Astrocyte (in vitro differentiated cells and primary cell): ENCODE data around the gene SLCO3A1. TPM values are rescaled to one million over a fixed set of nuclear protein-coding genes. Genes with fewer than 3 reads are reported as not detected.

Experiments used
- DNase-seq: peaks from one replicate; pipeline ENCODE4 v3.0.0-alpha.2; 2010; ENCODE audit warnings: low read depth
- FAIRE-seq: peaks from 2 replicates; lab custom pipeline; 2011; peaks lifted over from hg19 to GRCh38; lab: Jason Lieb, UNC
- H2AFZ ChIP-seq: 2 replicates; pipeline ENCODE4 v1.6.0; 2012; ENCODE audit warnings: low read depth, low read length, inconsistent platforms
- H3K27ac ChIP-seq: 2 replicates; pipeline ENCODE4 v1.5.1; 2011; ENCODE audit warnings: low read depth, low read length, inconsistent platforms
- H3K27me3 ChIP-seq: 2 replicates; pipeline ENCODE4 v1.6.0; 2011; ENCODE audit warnings: low read length, inconsistent platforms; ENCODE audit not compliant: insufficient read depth
- H3K36me3 ChIP-seq: 2 replicates; pipeline ENCODE4 v1.5.1; 2011; ENCODE audit warnings: low read length, inconsistent platforms; ENCODE audit not compliant: insufficient read depth
- H3K4me1 ChIP-seq: 2 replicates; pipeline ENCODE4 v1.5.1; 2011; ENCODE audit warnings: low read length, inconsistent platforms; ENCODE audit not compliant: insufficient read depth
- H3K4me2 ChIP-seq: 2 replicates; pipeline ENCODE4 v1.6.0; 2012; ENCODE audit warnings: low read length, inconsistent platforms
- H3K4me3 ChIP-seq: 2 replicates; pipeline ENCODE4 v1.5.1; 2011; ENCODE audit warnings: low read depth, mild to moderate bottlenecking, low read length, inconsistent platforms; ENCODE audit not compliant: insufficient read depth
- H3K79me2 ChIP-seq: 2 replicates; pipeline ENCODE4 v1.6.0; 2012; ENCODE audit warnings: mild to moderate bottlenecking, low read length, inconsistent platforms; ENCODE audit not compliant: insufficient read depth
- H3K9ac ChIP-seq: 2 replicates; pipeline ENCODE4 v1.6.0; 2012; ENCODE audit warnings: mild to moderate bottlenecking, low read length, inconsistent platforms
- H3K9me3 ChIP-seq: 2 replicates; pipeline ENCODE4 v1.5.1; 2012; ENCODE audit warnings: low read depth, mild to moderate bottlenecking, low read length, inconsistent platforms; ENCODE audit not compliant: insufficient read depth
- H4K20me1 ChIP-seq: 2 replicates; pipeline ENCODE4 v1.6.0; 2012; ENCODE audit warnings: low read length, inconsistent platforms; ENCODE audit not compliant: insufficient read depth
- H3K27ac Mint-ChIP-seq: one replicate; pipeline ENCODE4 v1.8.0; 2021; ENCODE audit warnings: mild to moderate bottlenecking, mixed read lengths; ENCODE audit not compliant: unreplicated experiment
- H3K27me3 Mint-ChIP-seq: one replicate; pipeline ENCODE4 v1.8.0; 2021; ENCODE audit warnings: low read depth, mixed read lengths; ENCODE audit not compliant: unreplicated experiment
- H3K36me3 Mint-ChIP-seq: one replicate; pipeline ENCODE4 v1.8.0; 2021; ENCODE audit warnings: low read depth, mixed read lengths; ENCODE audit not compliant: unreplicated experiment
- H3K4me1 Mint-ChIP-seq: one replicate; pipeline ENCODE4 v1.8.0; 2021; ENCODE audit warnings: low read depth, mixed read lengths; ENCODE audit not compliant: unreplicated experiment
- H3K4me3 Mint-ChIP-seq: one replicate; pipeline ENCODE4 v1.8.0; 2021; ENCODE audit warnings: mild to moderate bottlenecking, moderate library complexity, mixed read lengths; ENCODE audit not compliant: unreplicated experiment
- H3K9me3 Mint-ChIP-seq: one replicate; pipeline ENCODE4 v1.8.0; 2021; ENCODE audit warnings: mild to moderate bottlenecking, mixed read lengths; ENCODE audit not compliant: unreplicated experiment
- EZH2 ChIP-seq: IDR thresholded peaks from 2 replicates; pipeline ENCODE4 v1.6.1; 2012; ENCODE audit warnings: mild to moderate bottlenecking, low read length, inconsistent platforms; ENCODE audit not compliant: insufficient read depth
- total RNA-seq: library from RNA; stranded (reverse); gene quantifications from 2 replicates; pipeline ENCODE4 v1.2.1, GENCODE V29; 2021
- TF ChIP-seq, protein P1 (sequence below): IDR thresholded peaks from 2 replicates; pipeline ENCODE4 v1.5.1; 2011; ENCODE audit warnings: low read depth, mild to moderate bottlenecking, inconsistent platforms, low read length, moderate library complexity; ENCODE audit not compliant: insufficient read depth

The SLCO3A1 gene
- total RNA-seq, 1 donor from 2014 or later, result 9.4 TPM

DNA sequence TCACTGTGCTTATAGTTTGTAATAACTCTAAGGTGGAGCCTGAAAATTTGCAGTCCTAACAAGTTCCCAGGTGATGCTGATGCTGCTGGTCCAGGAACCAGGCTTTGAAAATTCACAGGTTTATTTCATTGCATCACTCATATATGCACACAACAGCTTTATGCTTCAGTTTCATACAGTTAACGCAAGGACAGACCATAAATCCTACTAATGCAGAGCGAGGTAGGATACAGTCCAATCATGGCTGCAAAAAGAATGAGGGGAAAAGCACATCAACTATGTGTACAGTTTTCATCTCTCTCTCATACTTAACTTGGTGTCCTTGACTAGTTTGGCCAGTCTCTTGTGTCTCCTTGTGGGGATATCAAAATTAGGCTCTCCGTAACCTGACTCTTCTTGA is 135.1 kb downstream of the SLCO3A1 start:
- FAIRE-seq (no peak), DNase-seq (no peak)
- Histone ChIP-seq H3K4me2 (no peak overlapping the region), H3K4me3 (no peak overlapping the region), H2AFZ (no peak overlapping the region), H3K27ac (no peak overlapping the region), H3K9me3 (no peaks in the 10 kb centered on the region), H4K20me1 (peaks cover 6% of the 10 kb centered on the region), H3K27me3 (no peaks in the 10 kb centered on the region), H3K9ac (no peak overlapping the region), H3K4me1 (no peaks in the 10 kb centered on the region), H3K36me3 (no peaks in the 10 kb centered on the region), H3K79me2 (no peaks in the 10 kb centered on the region)
- peaks cover 4% of the 10 kb centered on the region for H3K27me3 Mint-ChIP-seq
- no peaks in the 10 kb centered on the region for H3K4me1 Mint-ChIP-seq
- no peak overlapping the region for H3K27ac Mint-ChIP-seq
- no peaks in the 10 kb centered on the region for H3K36me3 Mint-ChIP-seq
- no peaks in the 10 kb centered on the region for H3K9me3 Mint-ChIP-seq
- H3K4me3 Mint-ChIP-seq, result no peak overlapping the region
- TF ChIP-seq, protein P1, sequence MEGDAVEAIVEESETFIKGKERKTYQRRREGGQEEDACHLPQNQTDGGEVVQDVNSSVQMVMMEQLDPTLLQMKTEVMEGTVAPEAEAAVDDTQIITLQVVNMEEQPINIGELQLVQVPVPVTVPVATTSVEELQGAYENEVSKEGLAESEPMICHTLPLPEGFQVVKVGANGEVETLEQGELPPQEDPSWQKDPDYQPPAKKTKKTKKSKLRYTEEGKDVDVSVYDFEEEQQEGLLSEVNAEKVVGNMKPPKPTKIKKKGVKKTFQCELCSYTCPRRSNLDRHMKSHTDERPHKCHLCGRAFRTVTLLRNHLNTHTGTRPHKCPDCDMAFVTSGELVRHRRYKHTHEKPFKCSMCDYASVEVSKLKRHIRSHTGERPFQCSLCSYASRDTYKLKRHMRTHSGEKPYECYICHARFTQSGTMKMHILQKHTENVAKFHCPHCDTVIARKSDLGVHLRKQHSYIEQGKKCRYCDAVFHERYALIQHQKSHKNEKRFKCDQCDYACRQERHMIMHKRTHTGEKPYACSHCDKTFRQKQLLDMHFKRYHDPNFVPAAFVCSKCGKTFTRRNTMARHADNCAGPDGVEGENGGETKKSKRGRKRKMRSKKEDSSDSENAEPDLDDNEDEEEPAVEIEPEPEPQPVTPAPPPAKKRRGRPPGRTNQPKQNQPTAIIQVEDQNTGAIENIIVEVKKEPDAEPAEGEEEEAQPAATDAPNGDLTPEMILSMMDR, result no peak
- TF ChIP-seq EZH2, result no peak

GRCh38 chr15:91989821-91990220 is 136.3 kb downstream of the SLCO3A1 start:
- Mint-ChIP-seq H3K27ac (no peak overlapping the region), H3K4me3 (no peak overlapping the region), H3K4me1 (no peaks in the 10 kb centered on the region), H3K36me3 (no peaks in the 10 kb centered on the region), H3K9me3 (no peaks in the 10 kb centered on the region), H3K27me3 (peaks cover 4% of the 10 kb centered on the region)
- Histone ChIP-seq H3K36me3 (no peaks in the 10 kb centered on the region), H3K4me2 (no peak overlapping the region), H3K9ac (no peak overlapping the region), H3K4me1 (no peaks in the 10 kb centered on the region), H3K27ac (no peak overlapping the region), H4K20me1 (peaks cover 6% of the 10 kb centered on the region), H2AFZ (no peak overlapping the region), H3K9me3 (no peaks in the 10 kb centered on the region), H3K27me3 (no peaks in the 10 kb centered on the region), H3K4me3 (no peak overlapping the region), H3K79me2 (no peaks in the 10 kb centered on the region)
- FAIRE-seq (no peak), DNase-seq (no peak)
- no peak for TF ChIP-seq EZH2
- TF ChIP-seq, protein P1, result no peak

DNA sequence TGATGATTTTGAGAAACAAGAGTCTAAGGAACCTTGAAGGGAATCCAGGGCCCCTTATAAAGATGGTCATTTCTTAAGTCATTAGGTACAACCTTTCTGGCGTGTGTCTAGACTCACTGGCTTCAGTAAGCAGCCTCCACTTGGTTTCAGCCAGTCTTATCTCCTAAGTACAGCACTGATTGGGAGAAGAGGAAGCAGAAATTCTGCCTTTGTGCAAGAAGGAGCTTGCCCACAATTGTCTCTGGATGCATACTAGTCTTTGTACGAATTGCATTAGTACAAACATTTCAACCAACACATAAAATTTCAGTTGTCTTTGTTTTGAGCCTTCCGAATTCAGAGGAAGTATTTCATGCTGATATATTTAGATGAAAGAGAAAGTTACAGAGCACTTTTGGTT is 139.4 kb downstream of the SLCO3A1 start:
- FAIRE-seq (no peak), DNase-seq (no peak)
- Mint-ChIP-seq H3K4me1 (no peaks in the 10 kb centered on the region), H3K4me3 (no peak overlapping the region), H3K27me3 (peaks cover 4% of the 10 kb centered on the region), H3K27ac (no peak overlapping the region), H3K36me3 (no peaks in the 10 kb centered on the region), H3K9me3 (no peaks in the 10 kb centered on the region)
- H3K4me3 ChIP-seq, result no peak overlapping the region
- H3K27me3 ChIP-seq, result no peaks in the 10 kb centered on the region
- H4K20me1 ChIP-seq, result peaks cover 6% of the 10 kb centered on the region
- no peak overlapping the region for H3K4me2 ChIP-seq
- no peak overlapping the region for H2AFZ ChIP-seq
- H3K36me3 ChIP-seq, result no peaks in the 10 kb centered on the region
- no peak overlapping the region for H3K9ac ChIP-seq
- no peaks in the 10 kb centered on the region for H3K4me1 ChIP-seq
- no peaks in the 10 kb centered on the region for H3K9me3 ChIP-seq
- TF ChIP-seq, protein P1, result no peak
- TF ChIP-seq EZH2, result no peak
- no peaks in the 10 kb centered on the region for H3K79me2 ChIP-seq
- no peak overlapping the region for H3K27ac ChIP-seq
